Brain microvascular endothelial cell (primary cell): ENCODE data around the gene COA1.
"Not testable (repeated sequence)": the region's sequence is repeated elsewhere in the genome, so short reads cannot be mapped to it uniquely, and the experiment has no call there.

Experiments used
- DNase-seq: peaks from one replicate; pipeline ENCODE4 v3.0.0-alpha.2; 2020
- H3K27ac ChIP-seq: fragments of 250-450 bp; sonication (Bioruptor Pico); 2 replicates; pipeline ENCODE4 v1.5.1; 2020; ENCODE audit warnings: mild to moderate bottlenecking, moderate library complexity
- H3K27me3 ChIP-seq: fragments of 250-450 bp; sonication (Bioruptor Pico); replicated peaks from 2 replicates; pipeline ENCODE4 v1.5.1; 2020; ENCODE audit warnings: mild to moderate bottlenecking
- H3K36me3 ChIP-seq: fragments of 250-450 bp; sonication (Bioruptor Pico); replicated peaks from 2 replicates; pipeline ENCODE4 v1.5.1; 2020; ENCODE audit warnings: mild to moderate bottlenecking
- H3K4me3 ChIP-seq: 2 replicates; pipeline ENCODE4 v1.5.1; 2011; ENCODE audit warnings: low read depth, mild to moderate bottlenecking, control low read depth, low read length, moderate library complexity
- CTCF ChIP-seq: IDR thresholded peaks from 2 replicates; pipeline ENCODE4 v1.5.1; 2011; ENCODE audit warnings: low read depth, mild to moderate bottlenecking, moderate library complexity, low read length, control low read depth, inconsistent platforms; ENCODE audit errors: missing control alignments
- in situ Hi-C: cut with HindIII; loops from 2 replicates; pipeline ENCODE4 v1.10.0; 2017; ENCODE audit warnings: low sequenced_read_pairs, low pct_ligation_motif_present

The COA1 gene

DNA sequence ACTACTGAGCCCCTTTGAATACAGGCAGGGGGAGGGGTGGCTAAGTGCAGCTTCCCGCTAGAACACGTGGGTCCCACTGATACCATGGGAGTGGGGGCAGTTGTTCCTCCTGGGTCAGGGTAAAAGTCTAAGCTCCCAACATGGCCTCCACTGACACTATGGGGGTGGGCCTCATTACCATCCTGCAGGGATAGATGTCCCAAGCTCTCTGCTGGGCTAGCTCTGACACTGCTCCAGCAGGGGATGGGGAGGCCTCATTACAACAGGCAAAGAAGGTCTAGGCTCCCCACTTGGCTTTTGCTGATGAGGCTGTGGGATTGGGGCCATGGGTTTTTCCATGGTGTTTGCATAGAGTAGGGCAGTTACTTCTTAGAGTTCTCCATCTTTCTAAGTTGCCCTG, 94.9 kb downstream of the COA1 start:
- Histone ChIP-seq H3K4me3 (no peak overlapping the region), H3K36me3 (peaks cover 50% of the 10 kb centered on the region), H3K27me3 (no peaks in the 10 kb centered on the region), H3K27ac (no peak overlapping the region)
- no peak for TF ChIP-seq CTCF
- no peak for DNase-seq
- in situ Hi-C loops: no loop called here

DNA sequence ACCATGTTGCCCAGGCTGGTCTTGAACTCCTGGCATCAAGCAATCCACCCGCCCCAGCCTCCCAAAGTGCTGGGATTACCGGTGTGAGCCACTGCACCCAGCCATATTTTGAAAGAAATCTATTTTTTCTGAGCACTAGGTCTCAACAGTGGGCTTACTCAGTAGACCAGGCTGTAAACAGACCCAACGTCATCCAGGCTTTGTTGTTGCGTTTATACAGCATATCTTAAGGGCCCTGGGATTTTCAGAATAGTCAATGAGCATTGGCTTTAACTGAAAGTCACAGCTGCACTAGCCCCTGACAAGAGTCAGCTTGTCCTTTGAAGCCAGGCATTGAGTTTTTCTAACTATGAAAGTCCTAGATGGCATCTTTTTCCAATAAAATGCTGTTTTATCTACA, 96.6 kb downstream of the COA1 start:
- peaks cover 49% of the 10 kb centered on the region for H3K36me3 ChIP-seq
- no peak for DNase-seq
- no peak for TF ChIP-seq CTCF
- no peaks in the 10 kb centered on the region for H3K27me3 ChIP-seq
- in situ Hi-C loops: no loop called here
- H3K4me3 ChIP-seq: no peak overlapping the region
- no peak overlapping the region for H3K27ac ChIP-seq

DNA sequence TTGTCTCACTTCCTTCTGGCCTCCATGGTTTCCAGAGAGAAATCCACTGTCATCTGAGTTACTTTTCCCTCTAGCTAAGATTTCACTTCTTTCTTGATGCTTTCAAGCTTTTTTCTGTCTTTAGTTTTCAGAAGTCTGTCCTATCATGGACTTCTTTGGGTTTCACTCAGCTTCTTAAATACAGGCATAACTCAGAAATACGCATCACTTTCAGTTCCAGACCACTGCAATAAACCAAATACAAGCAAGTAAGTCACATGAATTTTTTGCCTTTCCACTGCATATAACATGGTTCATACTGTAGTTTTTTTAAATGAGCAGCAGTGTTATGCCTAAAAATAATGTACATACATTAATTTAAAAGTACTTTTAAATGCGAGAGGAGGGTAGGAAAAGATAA, 97.8 kb downstream of the COA1 start:
- Histone ChIP-seq H3K4me3 (no peak overlapping the region), H3K27me3 (no peaks in the 10 kb centered on the region), H3K27ac (no peak overlapping the region), H3K36me3 (peaks cover 52% of the 10 kb centered on the region)
- in situ Hi-C loops: no loop called here
- TF ChIP-seq CTCF: no peak
- no peak for DNase-seq

DNA sequence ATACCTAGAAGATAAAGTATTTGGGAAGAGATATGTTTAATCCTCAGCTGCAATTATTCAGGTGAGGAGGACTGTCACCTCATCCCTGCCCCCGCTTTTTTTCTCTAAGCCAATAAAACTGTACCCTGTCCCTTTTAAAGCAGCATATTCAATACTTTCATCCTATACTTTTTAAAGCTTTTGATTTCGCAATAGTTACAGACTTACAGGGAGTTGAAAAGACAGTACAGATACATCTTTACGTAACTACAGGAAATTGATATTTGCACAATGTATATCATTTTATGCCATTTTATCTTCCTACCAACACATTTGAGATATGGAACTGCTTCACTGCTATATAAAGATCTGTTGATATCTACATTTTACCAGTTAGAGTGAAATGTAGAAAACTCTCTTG, 98.8 kb downstream of the COA1 start:
- peaks cover 49% of the 10 kb centered on the region for H3K36me3 ChIP-seq

DNA sequence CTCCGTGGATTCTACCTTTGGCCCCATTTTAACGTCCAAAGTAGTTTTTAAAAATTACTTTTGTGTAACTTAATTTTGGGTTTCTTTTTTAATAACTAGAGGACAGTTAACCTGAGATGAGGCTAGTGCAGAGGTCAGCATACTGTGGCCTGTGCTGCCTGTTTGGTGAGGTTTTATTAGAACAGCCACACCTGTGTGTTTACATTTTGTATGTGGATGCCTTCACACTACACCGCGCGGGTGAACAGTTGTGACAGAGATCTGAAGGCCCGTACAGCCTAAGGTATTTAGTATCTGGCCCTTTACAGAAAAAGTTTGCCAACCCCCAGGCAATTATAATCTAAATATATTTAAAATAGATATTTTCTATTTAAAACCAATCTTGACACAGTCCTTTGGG, 99.5 kb downstream of the COA1 start:
- in situ Hi-C loops: no loop called here
- Histone ChIP-seq H3K36me3 (peaks cover 49% of the 10 kb centered on the region), H3K27ac (no peak overlapping the region), H3K27me3 (no peaks in the 10 kb centered on the region), H3K4me3 (no peak overlapping the region)
- TF ChIP-seq CTCF: no peak
- no peak for DNase-seq

More for the DNA sequence above, 98.8 kb downstream of the COA1 start:
- DNase-seq: no peak
- no peak for TF ChIP-seq CTCF
- H3K27me3 ChIP-seq: no peaks in the 10 kb centered on the region
- no peak overlapping the region for H3K4me3 ChIP-seq
- H3K27ac ChIP-seq: no peak overlapping the region
- in situ Hi-C loops: no loop called here

DNA sequence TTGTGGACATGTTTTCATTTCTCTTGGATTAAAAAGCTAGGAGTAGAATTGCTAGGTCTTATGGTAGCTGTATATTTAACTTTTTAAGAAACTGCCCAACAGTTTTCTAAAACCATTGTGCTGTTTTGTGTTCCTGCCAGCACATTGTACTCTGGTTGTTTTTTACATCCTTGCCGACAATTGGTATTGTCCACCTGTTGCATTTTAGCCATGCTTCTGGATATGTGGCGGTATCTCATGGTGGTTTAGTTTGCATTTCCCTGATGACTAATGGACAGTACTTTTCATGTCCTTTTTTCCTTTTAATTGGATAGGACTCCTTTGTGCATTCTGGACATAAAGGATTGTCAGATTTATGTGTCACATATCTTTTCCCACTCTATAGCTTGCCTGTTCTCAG, 100.9 kb downstream of the COA1 start:
- Histone ChIP-seq H3K27ac (no peak overlapping the region), H3K4me3 (no peak overlapping the region), H3K36me3 (peaks cover 60% of the 10 kb centered on the region), H3K27me3 (no peaks in the 10 kb centered on the region)
- no peak for DNase-seq
- no peak for TF ChIP-seq CTCF
- in situ Hi-C loops: no loop called here

- in situ Hi-C loops, H3K27ac ChIP-seq: not testable (repeated sequence)
These were observed 101.5 kb downstream of the COA1 start for GRCh38 chr7:43627798-43628197.

More at GRCh38 chr7:43627798-43628197, 101.5 kb downstream of the COA1 start:
- DNase-seq, H3K4me3 ChIP-seq, H3K27me3 ChIP-seq: not testable (repeated sequence)
- peaks cover 55% of the 10 kb centered on the region for H3K36me3 ChIP-seq
